GM12878 (cell line): ENCODE data around the gene PRR5L. TPM values are rescaled to one million over a fixed set of nuclear protein-coding genes. Genes with fewer than 3 reads are reported as not detected.

Source experiments
- ATAC-seq: fragments of 200-7000 bp; cut with Tn5 transposase; 3 replicates; pipeline ENCODE4 v1.9.1; 2020; ENCODE audit warnings: mild to moderate bottlenecking, moderate library complexity
- BruUV-seq: library from RNA; stranded (reverse); fragments of 400-500 nt; replicated peaks from 2 replicates; lab custom pipeline; 2021; lab: Mats Ljungman, UMichigan
- CTCF ChIA-PET: fragments of 300-600 bp; sonication (Branson Sonifier 250); formaldehyde crosslinking; extraction: SDS; loops from one replicate; lab custom pipeline; 2021; ENCODE audit warnings: inconsistent platforms; lab: Yijun Ruan, JAX
- POLR2A ChIA-PET: fragments of 350-600 bp; formaldehyde crosslinking; extraction: SDS; loops from one replicate; lab custom pipeline; 2021; ENCODE audit warnings: inconsistent platforms; lab: Charles Lee
- RAD21 ChIA-PET: fragments of 300-600 bp; sonication (Branson Sonifier 250); formaldehyde crosslinking; loops from one replicate; lab custom pipeline; 2023; ENCODE audit warnings: antibody characterized with exemption; ENCODE audit not compliant: unreplicated experiment; lab: Charles Lee
- SMC1A ChIA-PET: fragments of 300-600 bp; sonication (Branson Sonifier 250); formaldehyde crosslinking; loops from one replicate; lab custom pipeline; 2023; ENCODE audit not compliant: unreplicated experiment, uncharacterized antibody; lab: Charles Lee
- DNase-seq: peaks from one replicate; pipeline ENCODE4 v3.0.0-alpha.2; 2011; ENCODE audit warnings: low read depth, low spot score
- FAIRE-seq: peaks from 3 replicates; lab custom pipeline; 2011; peaks lifted over from hg19 to GRCh38; lab: Jason Lieb, UNC
- H2AFZ ChIP-seq: 2 replicates; pipeline ENCODE4 v1.6.0; 2011; ENCODE audit warnings: low read depth, low read length, control low read depth; ENCODE audit not compliant: control insufficient read depth
- H3K27ac ChIP-seq: 2 replicates; pipeline ENCODE4 v1.5.1; 2011; ENCODE audit warnings: control low read depth; ENCODE audit not compliant: control insufficient read depth, insufficient read depth
- H3K27me3 ChIP-seq, 2 experiments: replicated peaks in 1 of 2; 2 replicates each; pipeline versions ENCODE4 v1.6.0 to v1.6.1; 2011; ENCODE audit warnings: low read length in 1 of 2; ENCODE audit not compliant: control insufficient read depth in 2 of 2, insufficient read depth in 2 of 2
- H3K36me3 ChIP-seq, 2 experiments: 2 replicates each; pipeline ENCODE4 v1.5.1; 2011; ENCODE audit warnings: low read length in 1 of 2; ENCODE audit not compliant: control insufficient read depth in 2 of 2, insufficient read depth in 2 of 2
- H3K4me1 ChIP-seq: 2 replicates; pipeline ENCODE4 v1.6.1; 2011; ENCODE audit warnings: mild to moderate bottlenecking, low read length, moderate library complexity, mixed read lengths; ENCODE audit not compliant: control insufficient read depth, insufficient read depth
- H3K4me2 ChIP-seq: 2 replicates; pipeline ENCODE4 v1.6.0; 2011; ENCODE audit warnings: control low read depth; ENCODE audit not compliant: control insufficient read depth, insufficient read depth
- H3K4me3 ChIP-seq: fragments of 200-600 bp; sonication (generic); 2 replicates; pipeline ENCODE4 v1.5.1; 2016
- H3K79me2 ChIP-seq: 2 replicates; pipeline ENCODE4 v1.6.0; 2011; ENCODE audit warnings: low read length; ENCODE audit not compliant: control insufficient read depth, insufficient read depth
- H3K9ac ChIP-seq: 2 replicates; pipeline ENCODE4 v1.8.0; 2011; ENCODE audit warnings: low read length, control low read depth, mixed read lengths; ENCODE audit not compliant: control insufficient read depth, insufficient read depth
- H3K9me3 ChIP-seq: replicated peaks from 3 replicates; pipeline ENCODE4 v1.5.1; 2011; ENCODE audit warnings: mild to moderate bottlenecking, low read length; ENCODE audit not compliant: control insufficient read depth, insufficient read depth
- H4K20me1 ChIP-seq: 2 replicates; pipeline ENCODE4 v1.6.0; 2011; ENCODE audit not compliant: control insufficient read depth, insufficient read depth
- BHLHE40 ChIP-seq, 2 experiments: fragments of 450-650 bp in 1 of 2; IDR thresholded peaks; 2 replicates each; pipeline ENCODE4 v1.6.1; 2011 to 2017; ENCODE audit warnings: low read depth in 2 of 2, borderline replicate concordance in 1 of 2, improper control_type of control experiment in 1 of 2, low read length in 1 of 2, mild to moderate bottlenecking in 1 of 2
- EP300 ChIP-seq, 2 experiments: fragments of 150-350 bp in 1 of 2; IDR thresholded peaks; 2 replicates each; pipeline ENCODE4 v1.6.1; 2011 to 2012; ENCODE audit warnings: low read depth in 2 of 2, low read length in 2 of 2, borderline replicate concordance in 1 of 2, improper control_type of control experiment in 1 of 2, inconsistent platforms in 1 of 2; ENCODE audit not compliant: control insufficient read depth in 1 of 2
- ETV6 ChIP-seq, 2 experiments: fragments of 450-650 bp in 1 of 2; IDR thresholded peaks in 1 of 2; conservative IDR thresholded peaks in 1 of 2; 2 replicates each; pipeline ENCODE4 v1.6.1; 2014; ENCODE audit warnings: antibody characterized with exemption in 1 of 2, borderline replicate concordance in 1 of 2, low read depth in 1 of 2, mild to moderate bottlenecking in 1 of 2, moderate library complexity in 1 of 2
- FOS ChIP-seq: IDR thresholded peaks from 3 replicates; pipeline ENCODE4 v1.6.1; 2011; ENCODE audit warnings: borderline replicate concordance; ENCODE audit not compliant: insufficient read length; ENCODE audit errors: extremely low read depth
- GABPA ChIP-seq: IDR thresholded peaks from 2 replicates; pipeline ENCODE4 v1.6.1; 2014; ENCODE audit warnings: antibody characterized with exemption, low read depth, mild to moderate bottlenecking, inconsistent platforms
- MYC ChIP-seq: IDR thresholded peaks from 2 replicates; pipeline ENCODE4 v1.6.1; 2011; ENCODE audit warnings: mild to moderate bottlenecking, low read length, moderate library complexity, inconsistent platforms; ENCODE audit not compliant: insufficient read depth, insufficient replicate concordance, insufficient read length, severe bottlenecking
- NFYA ChIP-seq: IDR thresholded peaks from 2 replicates; pipeline ENCODE4 v1.6.1; 2011; ENCODE audit warnings: low read depth, mild to moderate bottlenecking, low read length, improper control_type of control experiment, borderline replicate concordance
- PAX8 ChIP-seq: fragments of 450-650 bp; IDR thresholded peaks from 2 replicates; pipeline ENCODE4 v1.6.1; 2017; ENCODE audit warnings: mild to moderate bottlenecking, moderate library complexity
- RCOR1 ChIP-seq: conservative IDR thresholded peaks from 2 replicates; pipeline ENCODE4 v1.6.1; 2012; ENCODE audit warnings: low read depth, low read length, improper control_type of control experiment
- SUPT20H ChIP-seq: IDR thresholded peaks from 2 replicates; pipeline ENCODE4 v1.6.1; 2011; ENCODE audit warnings: low read depth, mild to moderate bottlenecking, low read length, moderate library complexity, borderline replicate concordance; ENCODE audit not compliant: control insufficient read depth
- SUZ12 ChIP-seq: fragments of 200-600 bp; sonication (generic); IDR thresholded peaks from one replicate; pipeline ENCODE4 v1.6.1; 2018; ENCODE audit warnings: antibody characterized with exemption, mild to moderate bottlenecking; ENCODE audit not compliant: unreplicated experiment
- TARDBP ChIP-seq: IDR thresholded peaks from 2 replicates; pipeline ENCODE4 v1.6.1; 2016; ENCODE audit warnings: borderline replicate concordance
- TBL1XR1 ChIP-seq: IDR thresholded peaks from 2 replicates; pipeline ENCODE4 v1.6.1; 2012; ENCODE audit warnings: low read depth, low read length, improper control_type of control experiment
- TCF12 ChIP-seq: IDR thresholded peaks from 2 replicates; pipeline ENCODE4 v1.6.1; 2011; ENCODE audit warnings: low read depth, mild to moderate bottlenecking, low read length
- YY1 ChIP-seq: IDR thresholded peaks from 2 replicates; pipeline ENCODE4 v1.6.1; 2011; ENCODE audit warnings: low read depth, mild to moderate bottlenecking, low read length
- ZBED1 ChIP-seq: IDR thresholded peaks from 2 replicates; pipeline ENCODE4 v1.6.1; 2016; ENCODE audit warnings: borderline replicate concordance
- WGBS: methylation state at CpG from one replicate; pipeline ENCODE4 v1.1.6; 2016; ENCODE audit warnings: low lambda C conversion rate; ENCODE audit not compliant: insufficient replicate concordance, insufficient coverage; ENCODE audit errors: missing lambda C conversion rate; 5-methylcytosine and 5-hydroxymethylcytosine counted together
- in situ Hi-C: fragments of 300-500 bp; cut with MboI; formaldehyde crosslinking; loops from 9 replicates; pipeline ENCODE4 v1.14.3; 2018; ENCODE audit warnings: mixed read lengths
- intact Hi-C: fragments of 100-400 bp; cut with micrococcal nuclease; formaldehyde crosslinking; loops from one replicate; pipeline ENCODE4 v1.14.2; 2022; ENCODE audit not compliant: unreplicated experiment
- polyA plus RNA-seq, 11 experiments: library from polyadenylated mRNA; depleted of rRNA in 4 of 11; unstranded in 6 of 11; stranded (reverse) in 5 of 11; fragments of >200 nt; fragmentation: Nextera tagmentation in 4 of 11; fragmentation: Illumina TruSeq in 1 of 11; extraction: Ambion mirVana in 4 of 11; extraction: Trizol in 1 of 11; gene quantifications; 1 replicate in 1 of 11; 2 replicates in 10 of 11; pipeline versions ENCODE4 v1.2.1 to v1.2.3, GENCODE V29; 2011 to 2016; ENCODE audit warnings: inconsistent platforms in 2 of 11, missing spikeins in 2 of 11, low read depth in 1 of 11
- total RNA-seq, 4 experiments: library from RNA; depleted of rRNA in 3 of 4; stranded (reverse); fragments of >200 nt in 3 of 4; fragmentation: Illumina TruSeq in 1 of 4; extraction: Trizol in 1 of 4; gene quantifications; 2 replicates each; pipeline versions ENCODE4 v1.2.1 to v1.2.3, GENCODE V29; 2013 to 2021
- TF ChIP-seq, protein P1 (sequence below): IDR thresholded peaks from 2 replicates; pipeline ENCODE4 v1.6.1; 2012; ENCODE audit warnings: low read length, inconsistent platforms
- TF ChIP-seq, protein P2 (sequence below): IDR thresholded peaks from 2 replicates; pipeline ENCODE4 v1.6.1; 2011; ENCODE audit warnings: borderline replicate concordance, low read depth, mild to moderate bottlenecking, moderate library complexity, mixed read lengths, low read length; ENCODE audit not compliant: insufficient read depth; ENCODE audit errors: extremely low read length

The PRR5L gene
- total and polyA plus RNA-seq, 10 of the 15 experiments (the other 5 are each of a cell fraction or from before 2014, with no cell fraction given): 0.11 to 4.2 (median 0.67) TPM; not detected in 1

DNA sequence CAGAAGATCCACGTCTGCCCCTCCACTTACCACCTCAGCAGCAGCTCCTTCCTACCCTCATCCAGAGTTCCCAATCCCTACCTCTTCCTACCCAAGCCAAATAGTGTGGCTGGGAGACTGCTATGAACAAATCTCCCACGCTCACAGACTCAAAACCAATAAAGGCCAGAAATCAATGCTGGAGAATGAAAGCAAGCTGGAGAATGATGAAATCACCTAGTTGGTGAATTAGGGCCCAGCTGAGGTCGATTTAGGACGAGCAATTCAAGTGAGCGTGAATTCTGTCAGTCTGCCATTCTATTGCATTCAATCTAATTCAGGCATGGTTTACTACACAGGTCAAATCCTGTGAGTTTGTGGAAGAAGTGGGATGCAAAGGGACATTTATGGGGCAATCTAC, 29.3 kb upstream of the PRR5L start:
- ChIA-PET POLR2A (no interaction called here), CTCF (interaction anchor here (0.7 to 5.9 kb wide), 27 partner anchors 8 to 1340 kb away, joined by 3 to 51 read pairs (median 5); no protein-coding TSS in a partner anchor), SMC1A (interaction anchor here (1.1 to 2.8 kb wide), 10 partner anchors 9 to 662 kb away, joined by 3 to 18 read pairs (median 4); no protein-coding TSS in a partner anchor), RAD21 (interaction anchor here (0.7 to 4.3 kb wide), 6 partner anchors 26 to 778 kb away, joined by 3 to 22 read pairs (median 6); partner anchors contain the start of gene TRAF6)
- TF ChIP-seq TBL1XR1 (no peak), NFYA (no peak), YY1 (no peak), ETV6 (conservative IDR thresholded peaks at IDR 0.05 in 1 of 2, IDR thresholded peaks at IDR 0.05 in 1 of 2; ENCODE audit: borderline replicate concordance in 1 of 2, low read depth in 1 of 2) (no peak), BHLHE40 (IDR thresholded peaks at IDR 0.05; ENCODE audit: borderline replicate concordance in 1 of 2, low read depth in 2 of 2, low read length in 1 of 2) (no peak), SUPT20H (no peak), PAX8 (no peak), EP300 (IDR thresholded peaks at IDR 0.05; ENCODE audit: borderline replicate concordance in 1 of 2, control insufficient read depth in 1 of 2, low read depth in 2 of 2, low read length in 2 of 2) (no peak), ZBED1 (no peak), MYC (no peak), GABPA (no peak), SUZ12 (no peak), TCF12 (no peak), TARDBP (no peak), FOS (no peak), RCOR1 (no peak)
- TF ChIP-seq, protein P1, sequence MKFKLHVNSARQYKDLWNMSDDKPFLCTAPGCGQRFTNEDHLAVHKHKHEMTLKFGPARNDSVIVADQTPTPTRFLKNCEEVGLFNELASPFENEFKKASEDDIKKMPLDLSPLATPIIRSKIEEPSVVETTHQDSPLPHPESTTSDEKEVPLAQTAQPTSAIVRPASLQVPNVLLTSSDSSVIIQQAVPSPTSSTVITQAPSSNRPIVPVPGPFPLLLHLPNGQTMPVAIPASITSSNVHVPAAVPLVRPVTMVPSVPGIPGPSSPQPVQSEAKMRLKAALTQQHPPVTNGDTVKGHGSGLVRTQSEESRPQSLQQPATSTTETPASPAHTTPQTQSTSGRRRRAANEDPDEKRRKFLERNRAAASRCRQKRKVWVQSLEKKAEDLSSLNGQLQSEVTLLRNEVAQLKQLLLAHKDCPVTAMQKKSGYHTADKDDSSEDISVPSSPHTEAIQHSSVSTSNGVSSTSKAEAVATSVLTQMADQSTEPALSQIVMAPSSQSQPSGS: no peak
- TF ChIP-seq, protein P2, sequence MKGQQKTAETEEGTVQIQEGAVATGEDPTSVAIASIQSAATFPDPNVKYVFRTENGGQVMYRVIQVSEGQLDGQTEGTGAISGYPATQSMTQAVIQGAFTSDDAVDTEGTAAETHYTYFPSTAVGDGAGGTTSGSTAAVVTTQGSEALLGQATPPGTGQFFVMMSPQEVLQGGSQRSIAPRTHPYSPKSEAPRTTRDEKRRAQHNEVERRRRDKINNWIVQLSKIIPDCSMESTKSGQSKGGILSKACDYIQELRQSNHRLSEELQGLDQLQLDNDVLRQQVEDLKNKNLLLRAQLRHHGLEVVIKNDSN: no peak
- Histone ChIP-seq H3K4me3 (no peak overlapping the region), H3K9me3 (no peaks in the 10 kb centered on the region), H3K4me2 (no peak overlapping the region), H4K20me1 (no peaks in the 10 kb centered on the region), H3K27me3 (no peaks in the 10 kb centered on the region), H3K79me2 (no peaks in the 10 kb centered on the region), H2AFZ (no peak overlapping the region), H3K27ac (no peak overlapping the region), H3K36me3 (peaks cover under 1 to 3% of the 10 kb centered on the region in 2 experiments; a peak in 3 of 4 replicates), H3K9ac (no peak overlapping the region), H3K4me1 (no peaks in the 10 kb centered on the region)
- 19% methylated on average over 5 of the region's 5 CpGs for WGBS
- intact Hi-C loops (loop anchor here (1.0 to 5.0 kb wide), 4 partner anchors 224 to 779 kb away; no protein-coding TSS in a partner anchor), in situ Hi-C loops (loop anchor here (5.0 kb wide), 1 partner anchor 649 kb away; the partner anchor contains the start of gene FJX1)
- ATAC-seq: no peak
- no peak for FAIRE-seq
- DNase-seq: no peak
- no TSS peak for BruUV-seq
